KMS-11 (cell line): Measurements from ENCODE around the gene PRRX1.

Experiments
- H2AFZ ChIP-seq: fragments of 200-600 bp; sonication (generic); 2 replicates; pipeline ENCODE4 v1.6.1; 2016; ENCODE audit warnings: antibody characterized with exemption, mixed run types, low read depth
- H3K27ac ChIP-seq: fragments of 200-600 bp; sonication (generic); 2 replicates; pipeline ENCODE4 v1.6.1; 2016; ENCODE audit warnings: mild to moderate bottlenecking, mixed run types
- H3K27me3 ChIP-seq: fragments of 200-600 bp; sonication (generic); 2 replicates; pipeline ENCODE4 v1.6.1; 2017; ENCODE audit warnings: mild to moderate bottlenecking, low read depth, mixed run types, moderate library complexity; ENCODE audit not compliant: insufficient read depth
- H3K36me3 ChIP-seq: fragments of 200-600 bp; sonication (generic); 2 replicates; pipeline ENCODE4 v1.6.1; 2017; ENCODE audit warnings: mild to moderate bottlenecking, mixed run types; ENCODE audit not compliant: insufficient read depth
- H3K4me1 ChIP-seq: fragments of 200-600 bp; sonication (generic); 2 replicates; pipeline ENCODE4 v1.6.1; 2016; ENCODE audit warnings: mild to moderate bottlenecking, low read depth, mixed run types; ENCODE audit not compliant: poor library complexity, severe bottlenecking
- H3K4me2 ChIP-seq: fragments of 200-600 bp; sonication (generic); 2 replicates; pipeline ENCODE4 v1.7.0; 2016; ENCODE audit warnings: mild to moderate bottlenecking, mixed run types
- H3K4me3 ChIP-seq: fragments of 200-600 bp; sonication (generic); IDR thresholded peaks from 2 replicates; pipeline ENCODE4 v1.6.1; 2017; ENCODE audit warnings: low read depth, low read length, mixed read lengths; ENCODE audit not compliant: insufficient read depth
- H3K79me2 ChIP-seq: fragments of 200-600 bp; sonication (generic); 2 replicates; pipeline ENCODE4 v1.6.1; 2016; ENCODE audit warnings: low read depth, mixed run types; ENCODE audit not compliant: insufficient read depth
- H3K9ac ChIP-seq: fragments of 200-600 bp; sonication (generic); 2 replicates; pipeline ENCODE4 v1.6.1; 2016; ENCODE audit warnings: mild to moderate bottlenecking, mixed run types
- H4K20me1 ChIP-seq: fragments of 200-600 bp; sonication (generic); 2 replicates; pipeline ENCODE4 v1.6.1; 2016; ENCODE audit warnings: mild to moderate bottlenecking, mixed run types; ENCODE audit not compliant: insufficient read depth
- TF ChIP-seq, protein P1 (sequence below): fragments of 200-600 bp; sonication (generic); conservative IDR thresholded peaks from 2 replicates; pipeline ENCODE4 v1.6.1; 2017; ENCODE audit warnings: low read depth, mild to moderate bottlenecking, antibody characterized with exemption, low read length, moderate library complexity, mixed read lengths

PRRX1 gene

GRCh38 chr1:170707117-170707516 lies 43.2 kb downstream of the PRRX1 start:
- H3K27ac ChIP-seq, result no peak overlapping the region
- no peaks in the 10 kb centered on the region for H3K4me1 ChIP-seq

GRCh38 chr1:170707959-170708655 lies 44.2 kb downstream of the PRRX1 start:
- Histone ChIP-seq H3K36me3 (no peaks in the 10 kb centered on the region), H2AFZ (no peak overlapping the region), H3K4me2 (no peak overlapping the region), H3K9ac (no peak overlapping the region), H4K20me1 (no peaks in the 10 kb centered on the region), H3K27me3 (no peaks in the 10 kb centered on the region), H3K4me1 (no peaks in the 10 kb centered on the region), H3K27ac (no peak overlapping the region), H3K4me3 (no peak overlapping the region), H3K79me2 (no peaks in the 10 kb centered on the region)
- TF ChIP-seq, protein P1, sequence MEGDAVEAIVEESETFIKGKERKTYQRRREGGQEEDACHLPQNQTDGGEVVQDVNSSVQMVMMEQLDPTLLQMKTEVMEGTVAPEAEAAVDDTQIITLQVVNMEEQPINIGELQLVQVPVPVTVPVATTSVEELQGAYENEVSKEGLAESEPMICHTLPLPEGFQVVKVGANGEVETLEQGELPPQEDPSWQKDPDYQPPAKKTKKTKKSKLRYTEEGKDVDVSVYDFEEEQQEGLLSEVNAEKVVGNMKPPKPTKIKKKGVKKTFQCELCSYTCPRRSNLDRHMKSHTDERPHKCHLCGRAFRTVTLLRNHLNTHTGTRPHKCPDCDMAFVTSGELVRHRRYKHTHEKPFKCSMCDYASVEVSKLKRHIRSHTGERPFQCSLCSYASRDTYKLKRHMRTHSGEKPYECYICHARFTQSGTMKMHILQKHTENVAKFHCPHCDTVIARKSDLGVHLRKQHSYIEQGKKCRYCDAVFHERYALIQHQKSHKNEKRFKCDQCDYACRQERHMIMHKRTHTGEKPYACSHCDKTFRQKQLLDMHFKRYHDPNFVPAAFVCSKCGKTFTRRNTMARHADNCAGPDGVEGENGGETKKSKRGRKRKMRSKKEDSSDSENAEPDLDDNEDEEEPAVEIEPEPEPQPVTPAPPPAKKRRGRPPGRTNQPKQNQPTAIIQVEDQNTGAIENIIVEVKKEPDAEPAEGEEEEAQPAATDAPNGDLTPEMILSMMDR, result no peak

More at GRCh38 chr1:170707117-170707516, 43.2 kb downstream of the PRRX1 start:
- Histone ChIP-seq H4K20me1 (no peaks in the 10 kb centered on the region), H3K79me2 (no peaks in the 10 kb centered on the region), H3K27me3 (no peaks in the 10 kb centered on the region), H3K36me3 (no peaks in the 10 kb centered on the region), H3K9ac (no peak overlapping the region), H3K4me2 (no peak overlapping the region), H2AFZ (no peak overlapping the region), H3K4me3 (no peak overlapping the region)
- TF ChIP-seq, protein P1, result no peak

GRCh38 chr1:170711682-170712081 lies 47.8 kb downstream of the PRRX1 start:
- Histone ChIP-seq H3K4me3 (no peak overlapping the region), H3K4me1 (no peaks in the 10 kb centered on the region), H2AFZ (no peak overlapping the region), H4K20me1 (no peaks in the 10 kb centered on the region), H3K27me3 (no peaks in the 10 kb centered on the region), H3K27ac (no peak overlapping the region), H3K9ac (no peak overlapping the region), H3K79me2 (no peaks in the 10 kb centered on the region), H3K4me2 (no peak overlapping the region), H3K36me3 (no peaks in the 10 kb centered on the region)
- TF ChIP-seq, protein P1, result no peak

- no peak overlapping the region for H3K9ac ChIP-seq
- H3K79me2 ChIP-seq, result no peaks in the 10 kb centered on the region
- no peak overlapping the region for H3K27ac ChIP-seq
- H3K36me3 ChIP-seq, result no peaks in the 10 kb centered on the region
- no peaks in the 10 kb centered on the region for H4K20me1 ChIP-seq
- no peaks in the 10 kb centered on the region for H3K27me3 ChIP-seq
- H3K4me1 ChIP-seq, result no peaks in the 10 kb centered on the region
- H3K4me3 ChIP-seq, result no peak overlapping the region
- H2AFZ ChIP-seq, result no peak overlapping the region
- H3K4me2 ChIP-seq, result no peak overlapping the region
- TF ChIP-seq, protein P1, result no peak
Measured at GRCh38 chr1:170714163-170714562, 50.2 kb downstream of the PRRX1 start.
